Fibroblast of mammary gland (primary cell): Measurements from ENCODE around the gene PRDM15.

ENCODE experiments used
- DNase-seq: peaks from one replicate; pipeline ENCODE4 v3.0.0-alpha.2; 2010; ENCODE audit warnings: low read depth
- H3K4me3 ChIP-seq: 2 replicates; pipeline ENCODE4 v1.5.1; 2011; ENCODE audit warnings: low read depth, mild to moderate bottlenecking, low read length, moderate library complexity; ENCODE audit not compliant: control insufficient read depth
- CTCF ChIP-seq: conservative IDR thresholded peaks from 2 replicates; pipeline ENCODE4 v1.5.1; 2011; ENCODE audit warnings: low read depth, low read length, inconsistent platforms; ENCODE audit not compliant: control insufficient read depth, insufficient read depth

Gene PRDM15

GRCh38 chr21:41784456-41785102 is 94.6 kb downstream of the PRDM15 start:
- no peak for TF ChIP-seq CTCF
- H3K4me3 ChIP-seq, result no peak overlapping the region

GRCh38 chr21:41783476-41784180 is 95.5 kb downstream of the PRDM15 start:
- DNase-seq, result no peak
- H3K4me3 ChIP-seq, result no peak overlapping the region
- no peak for TF ChIP-seq CTCF

More at GRCh38 chr21:41784456-41785102, 94.6 kb downstream of the PRDM15 start:
- DNase-seq, result no peak

GRCh38 chr21:41781050-41781410 is 98.1 kb downstream of the PRDM15 start:
- no peak overlapping the region for H3K4me3 ChIP-seq
- no peak for TF ChIP-seq CTCF
- DNase-seq, result no peak

GRCh38 chr21:41780337-41781049 is 98.7 kb downstream of the PRDM15 start:
- DNase-seq, result no peak
- TF ChIP-seq CTCF, result no peak
- no peak overlapping the region for H3K4me3 ChIP-seq

- H3K4me3 ChIP-seq, result no peak overlapping the region
- DNase-seq, result no peak
- TF ChIP-seq CTCF, result no peak
Observed at GRCh38 chr21:41779659-41780058, 99.5 kb downstream of the PRDM15 start.

GRCh38 chr21:41778930-41779600 is 100.1 kb downstream of the PRDM15 start:
- H3K4me3 ChIP-seq, result no peak overlapping the region
- TF ChIP-seq CTCF, result no peak
- no peak for DNase-seq
